22Rv1 (cell line): Measurements from ENCODE around the gene PRAC1.

Experiments
- CTCF ChIP-seq: fragments of 450-650 bp; IDR thresholded peaks from 2 replicates; pipeline ENCODE4 v1.5.1; 2017; ENCODE audit warnings: mild to moderate bottlenecking
- ZFX ChIP-seq: fragments of 450-650 bp; IDR thresholded peaks from 2 replicates; pipeline ENCODE4 v1.6.1; 2017; ENCODE audit warnings: antibody characterized with exemption, borderline replicate concordance

- TF ChIP-seq CTCF (no peak), ZFX (no peak)
Measured at GRCh38 chr17:48746916-48747444, 24.7 kb upstream of the PRAC1 start.
